ENCODE results near the gene ANO8.
"Not testable (repeated sequence)": the region's sequence is repeated elsewhere in the genome, so short reads cannot be mapped to it uniquely, and the experiment has no call there.

ANO8 gene

DNA sequence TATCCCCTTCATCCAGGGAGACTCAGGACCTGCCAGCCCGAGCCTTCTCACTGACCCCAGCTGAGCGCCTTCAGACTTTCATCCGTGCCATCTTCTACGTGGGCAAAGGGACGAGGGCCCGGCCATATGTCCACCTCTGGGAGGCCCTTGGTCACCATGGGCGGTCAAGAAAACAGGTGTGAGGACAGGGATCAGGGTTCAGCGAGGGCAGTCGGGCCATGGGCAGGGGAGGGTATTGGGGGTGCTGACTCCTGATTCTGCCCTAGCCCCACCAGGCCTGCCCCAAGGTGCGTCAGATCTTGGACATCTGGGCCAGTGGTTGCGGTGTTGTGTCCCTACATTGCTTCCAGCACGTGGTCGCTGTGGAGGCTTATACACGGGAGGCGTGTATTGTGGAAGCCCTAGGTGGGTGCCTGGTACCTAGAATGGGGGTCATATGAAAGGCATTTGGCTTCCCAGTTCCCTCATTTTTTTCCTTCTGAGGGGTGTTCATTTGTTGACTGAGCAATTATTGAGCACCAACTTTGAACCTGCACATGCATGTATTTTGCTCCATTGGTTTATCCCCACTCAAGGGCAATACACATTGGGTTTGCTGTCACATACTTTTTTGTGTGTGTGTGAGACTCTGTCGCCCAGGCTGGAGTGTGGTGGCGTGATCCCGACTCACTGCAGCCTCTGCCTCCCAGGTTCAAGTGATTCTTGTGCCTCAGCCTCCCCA is 49.1 kb downstream of the ANO8 start:
- no peak for DNase-seq

DNA sequence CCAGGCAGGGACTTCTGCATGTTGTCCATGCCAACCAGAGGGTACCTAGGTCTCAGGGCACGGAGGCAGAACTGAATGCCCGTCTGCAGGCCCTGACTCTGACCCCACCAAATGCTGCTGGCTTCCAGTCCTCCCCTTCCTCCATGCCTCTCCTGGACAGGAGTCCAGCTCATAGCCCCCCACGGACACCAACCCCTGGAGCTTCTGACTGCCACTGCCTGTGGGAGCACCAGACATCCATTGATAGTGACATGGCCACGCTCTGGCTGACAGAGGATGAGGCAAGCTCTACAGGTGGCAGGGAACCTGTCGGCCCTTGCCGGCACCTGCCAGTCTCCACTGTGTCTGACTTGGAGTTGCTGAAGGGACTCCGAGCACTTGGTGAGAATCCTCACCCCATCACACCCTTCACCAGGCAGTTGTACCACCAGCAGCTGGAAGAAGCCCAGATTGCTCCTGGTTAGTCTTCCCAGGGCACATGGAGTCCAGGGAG is 51.1 kb downstream of the ANO8 start:
- no peak for DNase-seq

DNA sequence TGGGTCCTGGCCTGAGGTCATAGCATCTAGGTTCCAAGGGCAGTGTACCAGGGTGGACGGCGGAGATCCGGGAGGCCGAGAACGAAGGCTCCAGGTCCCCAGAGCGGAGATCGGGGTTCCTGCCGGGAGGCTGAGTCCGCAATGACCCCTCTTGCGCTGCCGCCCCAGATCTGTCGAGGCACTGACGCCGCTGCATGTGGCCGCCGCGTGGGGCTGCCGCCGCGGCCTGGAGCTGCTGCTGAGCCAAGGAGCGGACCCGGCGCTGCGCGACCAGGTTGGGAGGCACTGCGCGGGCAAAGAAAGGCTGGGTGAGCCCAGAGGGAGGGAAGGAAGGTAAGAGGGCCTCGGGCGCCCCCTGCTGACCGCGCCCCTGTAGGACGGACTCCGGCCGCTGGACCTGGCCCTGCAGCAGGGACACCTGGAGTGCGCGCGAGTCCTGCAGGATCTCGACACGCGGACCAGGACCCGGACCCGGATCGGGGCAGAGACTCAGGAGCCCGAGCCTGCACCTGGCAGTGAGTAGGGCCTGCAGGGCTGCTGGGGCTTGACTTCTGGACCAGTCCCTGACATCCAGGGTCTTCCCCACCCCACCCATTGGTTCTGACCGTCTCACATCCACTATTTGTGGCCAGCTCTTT is 52.0 kb downstream of the ANO8 start:
- DNase-seq = peak; percentile 43

DNA sequence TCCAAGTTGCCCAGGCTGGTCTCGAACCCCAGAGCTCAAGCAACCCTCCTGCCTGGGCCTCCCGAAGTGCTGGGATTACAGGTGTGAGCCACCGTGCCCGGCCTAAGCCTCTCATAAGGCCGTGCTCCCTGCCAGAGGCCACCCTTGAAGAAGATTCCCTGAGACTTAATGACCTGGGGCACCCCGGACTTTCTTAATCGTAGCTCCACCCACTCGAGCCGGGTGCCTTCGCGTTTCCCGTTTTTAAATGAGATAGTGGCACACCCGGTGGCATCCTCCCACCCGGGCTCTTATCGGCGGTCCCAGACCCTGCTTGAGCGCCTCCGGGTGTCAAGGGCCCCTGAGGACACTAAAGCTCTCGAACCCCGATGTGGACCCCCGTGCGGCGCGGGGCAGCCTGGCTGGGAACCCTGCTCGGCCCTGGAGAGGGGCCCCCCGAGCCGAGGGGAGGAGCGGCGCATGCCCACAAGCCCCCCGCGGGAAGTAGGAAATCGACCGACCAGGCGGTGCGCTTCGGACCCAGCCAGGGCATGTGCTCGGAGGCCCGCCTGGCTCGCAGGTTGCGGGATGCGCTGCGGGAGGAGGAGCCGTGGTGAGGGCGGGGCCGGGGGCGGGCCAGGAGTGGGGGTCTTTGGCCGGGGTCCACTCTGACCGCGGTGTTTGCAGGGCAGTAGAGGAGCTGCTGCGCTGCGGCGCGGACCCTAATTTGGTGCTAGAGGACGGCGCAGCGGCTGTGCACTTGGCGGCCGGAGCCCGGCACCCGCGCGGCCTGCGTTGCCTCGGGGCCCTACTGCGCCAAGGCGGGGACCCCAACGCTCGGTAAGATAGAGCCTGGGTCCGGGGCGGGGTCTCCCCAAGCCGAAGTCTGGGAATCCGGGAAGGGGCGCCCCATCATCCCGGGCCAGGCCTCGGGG is 53.0 kb downstream of the ANO8 start, which contains the start of gene ANKLE1:
Gene ANKLE1 (plus strand): TSS at position 511 of the 914 bp plus-strand sequence. CDS start 20 bp downstream, at position 531.
- no peak for DNase-seq

DNA sequence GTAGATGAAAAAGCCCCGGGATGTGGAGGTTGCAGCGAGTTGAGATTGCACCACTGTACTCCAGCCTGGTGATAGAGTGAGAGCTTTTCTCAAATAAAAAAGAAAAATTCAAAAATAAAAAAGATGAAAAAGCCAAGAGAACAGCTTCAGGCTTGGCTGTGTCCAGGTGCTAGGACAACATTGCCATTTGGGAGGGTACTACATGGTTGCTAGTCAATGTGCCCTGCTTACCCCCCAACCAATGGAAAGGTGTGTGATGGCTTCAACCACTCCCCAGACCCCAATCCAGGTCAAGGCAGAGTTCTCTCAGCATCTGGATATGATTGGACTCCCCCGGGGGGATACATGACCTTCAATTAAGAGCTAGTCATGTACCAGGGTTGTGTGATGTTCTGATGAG is 55.2 kb downstream of the ANO8 start:
- DNase-seq = no peak

DNA sequence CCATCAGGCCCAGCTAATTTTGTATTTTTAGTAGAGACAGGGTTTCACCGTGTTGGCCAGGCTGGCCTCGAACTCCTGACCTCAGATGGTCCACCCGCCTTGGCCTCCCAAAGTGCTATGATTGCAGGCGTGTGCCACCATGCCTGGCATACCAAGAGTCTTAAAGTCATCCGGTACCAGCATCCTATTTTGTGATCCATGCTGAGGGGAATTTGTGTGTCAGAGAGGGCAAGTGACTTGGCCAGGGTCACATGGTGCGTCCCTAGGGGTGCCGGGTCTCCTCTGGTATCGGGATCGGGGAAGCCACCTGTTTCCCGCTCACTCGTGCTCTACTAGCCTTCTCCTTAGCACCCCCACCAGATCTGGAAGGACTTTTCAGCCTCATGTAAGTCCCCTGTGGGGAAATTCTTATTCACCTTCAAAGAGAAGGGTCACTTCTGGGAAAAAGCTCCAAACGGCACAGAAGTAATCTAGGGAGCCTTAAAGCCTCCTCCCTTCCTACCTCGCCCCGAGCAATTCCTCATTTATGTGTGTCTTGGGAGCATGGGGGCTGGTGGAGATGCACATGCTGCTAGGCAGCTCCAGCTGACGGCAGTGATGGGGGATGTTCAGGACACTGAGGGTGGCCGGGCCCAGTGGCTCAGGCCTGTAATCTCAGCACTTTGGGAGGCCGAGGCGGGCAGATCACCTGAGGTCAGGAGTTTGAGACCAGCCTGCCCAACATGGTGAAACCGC is 59.0 kb downstream of the ANO8 start:
- no peak for DNase-seq

DNA sequence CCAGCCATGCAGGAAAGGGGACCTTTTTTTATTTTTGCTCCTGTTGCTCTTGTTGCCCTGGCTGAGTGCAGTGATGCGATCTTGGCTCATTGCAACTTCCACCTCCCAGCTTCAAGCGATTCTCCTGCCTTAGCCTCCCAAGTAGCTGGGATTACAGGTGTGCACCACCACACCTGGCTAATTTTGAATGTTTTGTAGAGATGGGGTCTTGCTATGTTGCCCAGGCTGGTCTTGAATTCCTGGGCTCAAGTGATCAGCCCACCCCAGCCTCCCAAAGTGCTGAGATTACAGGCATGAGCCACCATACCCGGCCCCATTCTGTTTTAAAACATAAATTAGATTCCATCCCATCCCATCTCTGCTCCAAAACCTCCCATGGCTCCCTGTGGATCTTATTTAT is 59.8 kb downstream of the ANO8 start:
- DNase-seq = not testable (repeated sequence)

All from DMS153 (cell line).